ENCODE measurements around the gene PIGW. TPM values are rescaled to one million over a fixed set of nuclear protein-coding genes. Genes with fewer than 3 reads are reported as not detected.

PIGW gene
- total and polyA plus RNA-seq, 2 of the 8 experiments (the other 6 are each of a cell fraction or from before 2014, with no cell fraction given), result 12.1 to 28.9 TPM

GRCh38 chr17:36525888-36526287 lies 8.9 kb upstream of the PIGW start:
- no peak overlapping the region for H3K4me3 ChIP-seq (ENCODE audit: extremely low read depth in 1 of 4, insufficient read depth in 2 of 4, low read depth in 3 of 4, low read length in 4 of 4)
- H3K56ac ChIP-seq (replicated peaks; ENCODE audit: insufficient read length, low read depth, low read length), result no peak overlapping the region
- H3K18ac ChIP-seq (ENCODE audit: extremely low read depth, low read length), result no peak overlapping the region
- H3K4ac ChIP-seq (replicated peaks; ENCODE audit: insufficient read length, low read depth, low read length), result no peak overlapping the region
- H4K20me1 ChIP-seq (replicated peaks in 1 of 2; ENCODE audit: control insufficient read depth in 1 of 2, insufficient read depth in 2 of 2, low read length in 2 of 2), result peaks cover 6 to 8% of the 10 kb centered on the region in 2 experiments
- H4K5ac ChIP-seq (ENCODE audit: insufficient read length, low read depth, low read length), result no peak overlapping the region
- no peak overlapping the region for H2BK12ac ChIP-seq (ENCODE audit: low read depth, low read length)
- no peak overlapping the region for H2BK5ac ChIP-seq (ENCODE audit: low read depth, low read length)
- CTCF ChIA-PET (ENCODE audit: partially characterized antibody), result interaction anchor here (0.6 kb wide), 1 partner anchor 38 kb away, joined by 3 read pairs; no protein-coding TSS in a partner anchor
- H3K79me2 ChIP-seq (ENCODE audit: control insufficient read depth in 1 of 2, insufficient read depth in 2 of 2, low read length in 2 of 2), result peaks cover 0 to 3% of the 10 kb centered on the region in 2 experiments; a peak in 1 of 4 replicates
- peaks cover 45 to 77% (median 65%) of the 10 kb centered on the region in 4 experiments for H3K36me3 ChIP-seq (ENCODE audit: control insufficient read depth in 2 of 4, insufficient read depth in 4 of 4, low read length in 3 of 4)
- no peak overlapping the region for H2AFZ ChIP-seq (ENCODE audit: low read length)
- H2BK20ac ChIP-seq (ENCODE audit: low read length), result no peak overlapping the region
- TF ChIP-seq POLR2AphosphoS5 (IDR thresholded peaks at IDR 0.05; ENCODE audit: low read depth, low read length), result peak; percentile 47; the same call in 1 of the 2 replicates
- no peak for TF ChIP-seq CHD2 (IDR thresholded peaks at IDR 0.05; ENCODE audit: low read length)
- TF ChIP-seq CTCF (IDR thresholded peaks at IDR 0.05; ENCODE audit: control extremely low read depth in 1 of 3, insufficient read depth in 1 of 3, low read depth in 1 of 3, low read length in 3 of 3), result no peak
- H3K23ac ChIP-seq (ENCODE audit: insufficient read length), result no peak overlapping the region
- H3K4me1 ChIP-seq (replicated peaks in 1 of 4; ENCODE audit: control insufficient read depth in 3 of 4, insufficient read depth in 4 of 4, low read length in 3 of 4), result no peaks in the 10 kb centered on the region
- FAIRE-seq, result no peak
- no peak overlapping the region for H4K8ac ChIP-seq (ENCODE audit: extremely low read depth, insufficient read depth, low read length)
- DNase-seq (ENCODE audit: low read depth in 1 of 2, low spot score in 2 of 2), result no peak
- H3K79me1 ChIP-seq (ENCODE audit: low read depth, low read length), result peaks cover 3% of the 10 kb centered on the region; the same call in 1 of the 2 replicates
- H3K27ac ChIP-seq (ENCODE audit: low read depth, low read length), result no peak overlapping the region
- no peak overlapping the region for H3K14ac ChIP-seq (ENCODE audit: insufficient read length)
- no peak overlapping the region for H3K4me2 ChIP-seq (ENCODE audit: insufficient read depth in 1 of 2, low read depth in 2 of 2, low read length in 2 of 2)
- POLR2A ChIA-PET (ENCODE audit: partially characterized antibody), result interaction anchor here (0.7 to 7.7 kb wide), 4 partner anchors 9 to 20 kb away, joined by 3 to 89 read pairs (median 29); no protein-coding TSS in a partner anchor
- no peak overlapping the region for H2BK120ac ChIP-seq (replicated peaks; ENCODE audit: low read depth, low read length)
- no peaks in the 10 kb centered on the region for H3K9me3 ChIP-seq (ENCODE audit: insufficient read depth in 2 of 2, low read depth in 1 of 2, low read length in 1 of 2)
- H3K9ac ChIP-seq (replicated peaks in 1 of 4; ENCODE audit: extremely low read depth in 1 of 4, low read depth in 3 of 4, low read length in 3 of 4), result no peak overlapping the region
- WGBS, 2 experiments (ENCODE audit: extremely low coverage in 1 of 2, insufficient coverage in 1 of 2, insufficient read length in 1 of 2, insufficient replicate concordance in 2 of 2, low coverage in 1 of 2, low lambda C conversion rate in 2 of 2, missing lambda C conversion rate in 1 of 2), result 91% methylated on average over 6 of the region's 6 CpGs; no CpG with 5 or more reads in 1 of the 2 experiments
- 0 out of 2 replicates have a peak, but pooled peaks cover 2% of the 10 kb centered on the region for H3K23me2 ChIP-seq (ENCODE audit: low read depth, low read length)
- no peaks in the 10 kb centered on the region for H3K27me3 ChIP-seq (replicated peaks in 1 of 4; ENCODE audit: control insufficient read depth in 3 of 4, extremely low read depth in 1 of 4, insufficient read depth in 3 of 4, low read length in 3 of 4)
- H2AK5ac ChIP-seq (ENCODE audit: low read depth, low read length), result no peak overlapping the region
- no peak overlapping the region for H4K91ac ChIP-seq (replicated peaks; ENCODE audit: insufficient read length, low read length)
- no peak overlapping the region for H2BK15ac ChIP-seq (ENCODE audit: low read length)

All from H1 (cell line).